Loucy (cell line): ENCODE results near the gene HS6ST3.

ENCODE experiments used
- H2AFZ ChIP-seq: fragments of 200-600 bp; sonication (generic); 2 replicates; pipeline ENCODE4 v1.6.0; 2016; ENCODE audit warnings: antibody characterized with exemption, mild to moderate bottlenecking, low read length, moderate library complexity
- H3F3A ChIP-seq: fragments of 200-600 bp; 2 replicates; pipeline ENCODE4 v1.6.0; 2016; ENCODE audit warnings: antibody characterized with exemption, low read depth, mild to moderate bottlenecking
- H3K27me3 ChIP-seq: fragments of 200-600 bp; sonication (generic); 2 replicates; pipeline ENCODE4 v1.6.1; 2014; ENCODE audit warnings: low read length, mild to moderate bottlenecking; ENCODE audit not compliant: insufficient read depth, poor library complexity, severe bottlenecking
- H3K36me3 ChIP-seq: fragments of 200-600 bp; sonication (generic); 2 replicates; pipeline ENCODE4 v1.6.1; 2016; ENCODE audit warnings: low read length; ENCODE audit not compliant: insufficient read depth
- H3K4me1 ChIP-seq: fragments of 200-600 bp; sonication (generic); 2 replicates; pipeline ENCODE4 v1.5.1; 2014; ENCODE audit warnings: low read length, mild to moderate bottlenecking; ENCODE audit not compliant: insufficient read depth, poor library complexity, severe bottlenecking
- H3K4me2 ChIP-seq: fragments of 200-600 bp; sonication (generic); 2 replicates; pipeline ENCODE4 v1.6.0; 2014; ENCODE audit warnings: antibody characterized with exemption, low read length, low read depth, mild to moderate bottlenecking; ENCODE audit not compliant: poor library complexity, severe bottlenecking
- H3K4me3 ChIP-seq: fragments of 200-600 bp; sonication (generic); 2 replicates; pipeline ENCODE4 v1.5.1; 2014; ENCODE audit warnings: low read length, mild to moderate bottlenecking, mixed read lengths; ENCODE audit not compliant: poor library complexity, severe bottlenecking
- H3K79me2 ChIP-seq: fragments of 200-600 bp; sonication (generic); 2 replicates; pipeline ENCODE4 v1.6.1; 2014; ENCODE audit warnings: low read length; ENCODE audit not compliant: insufficient read depth
- H3K9ac ChIP-seq: fragments of 200-600 bp; sonication (generic); 2 replicates; pipeline ENCODE4 v1.6.0; 2014; ENCODE audit warnings: mild to moderate bottlenecking, low read depth, low read length, moderate library complexity; ENCODE audit not compliant: poor library complexity, severe bottlenecking
- H3K9me2 ChIP-seq: fragments of 200-600 bp; sonication (generic); replicated peaks from 2 replicates; pipeline ENCODE4 v1.6.1; 2016; ENCODE audit warnings: low read depth, low read length, mixed read lengths
- H3K9me3 ChIP-seq: fragments of 200-600 bp; sonication (generic); 2 replicates; pipeline ENCODE4 v1.6.1; 2014; ENCODE audit warnings: mild to moderate bottlenecking, antibody characterized with exemption, low read length, low read depth; ENCODE audit not compliant: insufficient read depth
- H4K20me1 ChIP-seq: fragments of 200-600 bp; sonication (generic); 2 replicates; pipeline ENCODE4 v1.6.0; 2014; ENCODE audit warnings: antibody characterized with exemption, low read length, mild to moderate bottlenecking; ENCODE audit not compliant: insufficient read depth, poor library complexity, severe bottlenecking
- CTCF ChIP-seq: fragments of 200-600 bp; sonication (generic); conservative IDR thresholded peaks from 2 replicates; pipeline ENCODE4 v1.5.1; 2014; ENCODE audit warnings: mild to moderate bottlenecking, antibody characterized with exemption, low read length
- EZH2phosphoT487 ChIP-seq: fragments of 200-600 bp; IDR thresholded peaks from 2 replicates; pipeline ENCODE4 v1.6.1; 2018; ENCODE audit warnings: antibody characterized with exemption, mild to moderate bottlenecking, moderate library complexity, borderline replicate concordance

Gene HS6ST3

GRCh38 chr13:96403241-96403640 is 313.3 kb downstream of the HS6ST3 start:
- no peak overlapping the region for H2AFZ ChIP-seq
- H3K4me3 ChIP-seq = no peak overlapping the region
- H3K9me3 ChIP-seq = 0 out of 2 replicates have a peak, but pooled peaks cover 2% of the 10 kb centered on the region
- H4K20me1 ChIP-seq = no peaks in the 10 kb centered on the region
- no peaks in the 10 kb centered on the region for H3K79me2 ChIP-seq
- no peak overlapping the region for H3K9ac ChIP-seq
- H3K36me3 ChIP-seq = no peaks in the 10 kb centered on the region
- no peaks in the 10 kb centered on the region for H3K4me1 ChIP-seq
- H3K27me3 ChIP-seq = no peaks in the 10 kb centered on the region
- H3K4me2 ChIP-seq = no peak overlapping the region
- no peaks in the 10 kb centered on the region for H3F3A ChIP-seq
- TF ChIP-seq EZH2phosphoT487 = no peak
- TF ChIP-seq CTCF = no peak
- no peaks in the 10 kb centered on the region for H3K9me2 ChIP-seq

- Histone ChIP-seq H3K9me2 (no peaks in the 10 kb centered on the region), H3K27me3 (no peaks in the 10 kb centered on the region)
- no peak for TF ChIP-seq CTCF
- no peak for TF ChIP-seq EZH2phosphoT487
Observed at GRCh38 chr13:96403651-96404050, 313.7 kb downstream of the HS6ST3 start.

GRCh38 chr13:96415831-96416385 is 326.0 kb downstream of the HS6ST3 start:
- Histone ChIP-seq H2AFZ (no peak overlapping the region), H3F3A (no peaks in the 10 kb centered on the region), H4K20me1 (no peaks in the 10 kb centered on the region), H3K36me3 (no peaks in the 10 kb centered on the region), H3K9me3 (no peaks in the 10 kb centered on the region), H3K4me2 (no peak overlapping the region), H3K79me2 (no peaks in the 10 kb centered on the region), H3K9ac (no peak overlapping the region), H3K4me3 (no peak overlapping the region), H3K27me3 (no peaks in the 10 kb centered on the region), H3K4me1 (no peaks in the 10 kb centered on the region), H3K9me2 (no peaks in the 10 kb centered on the region)
- TF ChIP-seq CTCF (no peak), EZH2phosphoT487 (no peak)

More at GRCh38 chr13:96403651-96404050, 313.7 kb downstream of the HS6ST3 start:
- Histone ChIP-seq H3F3A (no peaks in the 10 kb centered on the region), H4K20me1 (no peaks in the 10 kb centered on the region), H3K9me3 (0 out of 2 replicates have a peak, but pooled peaks cover 2% of the 10 kb centered on the region), H3K4me1 (no peaks in the 10 kb centered on the region), H2AFZ (no peak overlapping the region), H3K79me2 (no peaks in the 10 kb centered on the region), H3K4me3 (no peak overlapping the region), H3K4me2 (no peak overlapping the region), H3K36me3 (no peaks in the 10 kb centered on the region), H3K9ac (no peak overlapping the region)
